Testis (tissue), 2 donors: ENCODE data around the gene NOC2L.

Experiments used
- POLR2A ChIP-seq: fragments of 450-650 bp; IDR thresholded peaks from one replicate; pipeline ENCODE4 v1.6.1; 2017; ENCODE audit warnings: antibody characterized with exemption, mild to moderate bottlenecking, moderate library complexity
- TF ChIP-seq, protein P1 (sequence below), 3 experiments: fragments of 450-650 bp in 2 of 3; fragments of 200-600 bp in 1 of 3; sonication (generic) in 1 of 3; IDR thresholded peaks; one replicate each; pipeline ENCODE4 v1.5.1; 2016 to 2019; ENCODE audit warnings: antibody characterized with exemption in 3 of 3, mild to moderate bottlenecking in 2 of 3, moderate library complexity in 1 of 3

DNA sequence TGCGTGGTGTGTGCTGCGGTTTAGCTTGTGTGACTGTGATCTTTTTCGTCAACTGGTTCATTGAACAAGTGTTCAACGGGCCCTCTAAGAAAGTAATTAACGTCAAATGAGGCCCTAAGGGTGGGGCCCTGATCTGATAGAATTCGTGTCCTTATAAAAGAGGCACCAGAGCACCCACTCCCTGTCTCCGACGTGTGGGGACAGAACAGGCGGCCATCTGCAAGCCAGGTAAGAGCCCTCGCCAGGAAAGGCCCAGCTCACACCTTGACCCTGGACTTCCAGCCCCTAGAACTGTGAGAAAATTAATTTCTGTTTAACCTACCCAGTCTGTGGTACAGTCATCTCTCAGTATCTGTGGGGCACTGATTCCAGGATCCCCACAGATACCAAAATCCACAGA is 55.8 kb downstream of the NOC2L start:
- TF ChIP-seq, protein P1, sequence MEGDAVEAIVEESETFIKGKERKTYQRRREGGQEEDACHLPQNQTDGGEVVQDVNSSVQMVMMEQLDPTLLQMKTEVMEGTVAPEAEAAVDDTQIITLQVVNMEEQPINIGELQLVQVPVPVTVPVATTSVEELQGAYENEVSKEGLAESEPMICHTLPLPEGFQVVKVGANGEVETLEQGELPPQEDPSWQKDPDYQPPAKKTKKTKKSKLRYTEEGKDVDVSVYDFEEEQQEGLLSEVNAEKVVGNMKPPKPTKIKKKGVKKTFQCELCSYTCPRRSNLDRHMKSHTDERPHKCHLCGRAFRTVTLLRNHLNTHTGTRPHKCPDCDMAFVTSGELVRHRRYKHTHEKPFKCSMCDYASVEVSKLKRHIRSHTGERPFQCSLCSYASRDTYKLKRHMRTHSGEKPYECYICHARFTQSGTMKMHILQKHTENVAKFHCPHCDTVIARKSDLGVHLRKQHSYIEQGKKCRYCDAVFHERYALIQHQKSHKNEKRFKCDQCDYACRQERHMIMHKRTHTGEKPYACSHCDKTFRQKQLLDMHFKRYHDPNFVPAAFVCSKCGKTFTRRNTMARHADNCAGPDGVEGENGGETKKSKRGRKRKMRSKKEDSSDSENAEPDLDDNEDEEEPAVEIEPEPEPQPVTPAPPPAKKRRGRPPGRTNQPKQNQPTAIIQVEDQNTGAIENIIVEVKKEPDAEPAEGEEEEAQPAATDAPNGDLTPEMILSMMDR (IDR thresholded peaks at IDR 0.05) = no peak
- no peak for TF ChIP-seq POLR2A
